ENCODE results near the gene SH3PXD2B.
"Not testable (repeated sequence)": the region's sequence is repeated elsewhere in the genome, so short reads cannot be mapped to it uniquely, and the experiment has no call there.

SH3PXD2B gene

GRCh38 chr5:172399826-172400225 lies 54.5 kb downstream of the SH3PXD2B start:
- no peak for DNase-seq (ENCODE audit: low read depth)

- DNase-seq (ENCODE audit: low read depth), result no peak
Measured at GRCh38 chr5:172399336-172399735, 55.0 kb downstream of the SH3PXD2B start.

- DNase-seq (ENCODE audit: low read depth), result not testable (repeated sequence)
Measured at GRCh38 chr5:172398645-172399044, 55.7 kb downstream of the SH3PXD2B start.

GRCh38 chr5:172396994-172397393 lies 57.3 kb downstream of the SH3PXD2B start:
- DNase-seq (ENCODE audit: low read depth), result not testable (repeated sequence)

GRCh38 chr5:172396220-172396619 lies 58.1 kb downstream of the SH3PXD2B start:
- no peak for DNase-seq (ENCODE audit: low read depth)

- DNase-seq (ENCODE audit: low read depth), result no peak
Measured at GRCh38 chr5:172395483-172395882, 58.8 kb downstream of the SH3PXD2B start.

- no peak for DNase-seq (ENCODE audit: low read depth)
Measured at GRCh38 chr5:172389578-172390112, 64.7 kb downstream of the SH3PXD2B start.

GRCh38 chr5:172388246-172388733 lies 66.0 kb downstream of the SH3PXD2B start:
- DNase-seq (ENCODE audit: low read depth), result no peak

- DNase-seq (ENCODE audit: low read depth), result no peak
Measured at GRCh38 chr5:172385707-172386106, 68.6 kb downstream of the SH3PXD2B start.

GRCh38 chr5:172385010-172385563 lies 69.2 kb downstream of the SH3PXD2B start:
- DNase-seq (ENCODE audit: low read depth), result no peak

- no peak for DNase-seq (ENCODE audit: low read depth)
Measured at GRCh38 chr5:172383191-172383802, 71.0 kb downstream of the SH3PXD2B start.

GRCh38 chr5:172380987-172381643 lies 73.2 kb downstream of the SH3PXD2B start:
- no peak for DNase-seq (ENCODE audit: low read depth)

GRCh38 chr5:172380301-172380986 lies 73.9 kb downstream of the SH3PXD2B start:
- no peak for DNase-seq (ENCODE audit: low read depth)

- DNase-seq (ENCODE audit: low read depth), result no peak
Measured at GRCh38 chr5:172379481-172379880, 74.8 kb downstream of the SH3PXD2B start.

- no peak for DNase-seq (ENCODE audit: low read depth)
Measured at GRCh38 chr5:172377856-172378255, 76.5 kb downstream of the SH3PXD2B start.

- no peak for DNase-seq (ENCODE audit: low read depth)
Measured at GRCh38 chr5:172377438-172377837, 76.9 kb downstream of the SH3PXD2B start.

- DNase-seq (ENCODE audit: low read depth), result no peak
Measured at GRCh38 chr5:172374783-172375182, 79.5 kb downstream of the SH3PXD2B start.

- no peak for DNase-seq (ENCODE audit: low read depth)
Measured at GRCh38 chr5:172373680-172374079, 80.6 kb downstream of the SH3PXD2B start.

- DNase-seq (ENCODE audit: low read depth), result no peak
Measured at GRCh38 chr5:172371684-172372083, 82.6 kb downstream of the SH3PXD2B start.

GRCh38 chr5:172370648-172371545 lies 83.4 kb downstream of the SH3PXD2B start:
- no peak for DNase-seq (ENCODE audit: low read depth)

GRCh38 chr5:172370237-172370640 lies 84.1 kb downstream of the SH3PXD2B start:
- DNase-seq (ENCODE audit: low read depth), result no peak
